PC-9 (cell line): ENCODE measurements around the gene JAML. TPM values are rescaled to one million over a fixed set of nuclear protein-coding genes. Genes with fewer than 3 reads are reported as not detected.

Experiments
- BruUV-seq: library from RNA; stranded (reverse); fragments of 400-500 nt; replicated peaks from 2 replicates; lab custom pipeline; 2021; lab: Mats Ljungman, UMichigan
- CTCF ChIA-PET: fragments of 300-600 bp; sonication (Branson Sonifier 250); formaldehyde crosslinking; loops from one replicate; lab custom pipeline; 2022; ENCODE audit warnings: antibody characterized with exemption; lab: Charles Lee
- POLR2A ChIA-PET: fragments of 300-600 bp; sonication (Branson Sonifier 250); formaldehyde crosslinking; loops from one replicate; lab custom pipeline; 2022; ENCODE audit warnings: antibody characterized with exemption; ENCODE audit not compliant: unreplicated experiment; lab: Charles Lee
- DNase-seq, 2 experiments: peaks; one replicate each; pipeline versions ENCODE4 v3.0.0 to v3.0.0-alpha.2; 2015 to 2022; ENCODE audit warnings: mixed read lengths in 1 of 2
- H2AFZ ChIP-seq: fragments of 200-600 bp; sonication (generic); 2 replicates; pipeline ENCODE4 v1.8.1; 2017; ENCODE audit warnings: antibody characterized with exemption
- H3F3A ChIP-seq: fragments of 200-600 bp; sonication (generic); 2 replicates; pipeline ENCODE4 v1.8.1; 2017; ENCODE audit warnings: antibody characterized with exemption, mild to moderate bottlenecking, low read depth; ENCODE audit not compliant: insufficient read depth
- H3K27ac ChIP-seq: fragments of 200-600 bp; sonication (generic); 2 replicates; pipeline ENCODE4 v1.6.1; 2016; ENCODE audit warnings: mixed run types
- H3K27me3 ChIP-seq: fragments of 200-600 bp; sonication (generic); 2 replicates; pipeline ENCODE4 v1.6.1; 2016; ENCODE audit warnings: low read depth, mixed run types; ENCODE audit not compliant: insufficient read depth
- H3K36me3 ChIP-seq: fragments of 200-600 bp; sonication (generic); 2 replicates; pipeline ENCODE4 v1.6.1; 2016; ENCODE audit warnings: low read depth, mixed run types
- H3K4me1 ChIP-seq: fragments of 200-600 bp; sonication (generic); replicated peaks from 2 replicates; pipeline ENCODE4 v1.6.1; 2016; ENCODE audit warnings: mixed run types; ENCODE audit not compliant: insufficient read depth
- H3K4me2 ChIP-seq: fragments of 200-600 bp; sonication (generic); 2 replicates; pipeline ENCODE4 v1.6.1; 2017; ENCODE audit warnings: mixed run types
- H3K4me3 ChIP-seq: fragments of 200-600 bp; sonication (generic); 2 replicates; pipeline ENCODE4 v1.6.1; 2016; ENCODE audit warnings: mixed run types
- H3K79me2 ChIP-seq: fragments of 200-600 bp; sonication (generic); 2 replicates; pipeline ENCODE4 v1.6.1; 2017; ENCODE audit warnings: low read depth, mixed run types
- H3K9me2 ChIP-seq: fragments of 200-600 bp; sonication (generic); 2 replicates; pipeline ENCODE4 v1.8.1; 2017; ENCODE audit warnings: mild to moderate bottlenecking; ENCODE audit not compliant: insufficient read depth
- H3K9me3 ChIP-seq: fragments of 200-600 bp; sonication (generic); 2 replicates; pipeline ENCODE4 v1.8.1; 2016; ENCODE audit warnings: low read depth; ENCODE audit not compliant: insufficient read depth
- H4K20me1 ChIP-seq: fragments of 200-600 bp; sonication (generic); 2 replicates; pipeline ENCODE4 v1.8.1; 2017; ENCODE audit not compliant: insufficient read depth
- CTCF ChIP-seq: fragments of 200-600 bp; sonication (generic); conservative IDR thresholded peaks from 2 replicates; pipeline ENCODE4 v1.6.1; 2017; ENCODE audit warnings: mixed run types, antibody characterized with exemption, mild to moderate bottlenecking, moderate library complexity
- EZH2 ChIP-seq: fragments of 200-600 bp; sonication (generic); IDR thresholded peaks from 2 replicates; pipeline ENCODE4 v1.8.0; 2017; ENCODE audit warnings: antibody characterized with exemption, low read depth
- intact Hi-C: fragments of 100-400 bp; cut with micrococcal nuclease; formaldehyde crosslinking; loops from one replicate; pipeline ENCODE4 v1.10.0; 2022; ENCODE audit not compliant: unreplicated experiment
- total RNA-seq: library from RNA; stranded (reverse); gene quantifications from 2 replicates; pipeline ENCODE4 v1.2.3, GENCODE V29; 2021

The JAML gene
- total RNA-seq, 1 experiment from 2014 or later: not detected

- Histone ChIP-seq H2AFZ (no peak overlapping the region), H3K79me2 (no peaks in the 10 kb centered on the region), H3K27me3 (peaks cover 73% of the 10 kb centered on the region), H3K4me2 (no peak overlapping the region), H4K20me1 (no peaks in the 10 kb centered on the region), H3K27ac (no peak overlapping the region), H3K4me1 (no peaks in the 10 kb centered on the region), H3K9me2 (no peaks in the 10 kb centered on the region), H3K36me3 (no peaks in the 10 kb centered on the region), H3K9me3 (no peaks in the 10 kb centered on the region), H3F3A (no peaks in the 10 kb centered on the region), H3K4me3 (no peak overlapping the region)
- POLR2A ChIA-PET: no interaction called here
- intact Hi-C loops: no loop called here
- CTCF ChIA-PET: no interaction called here
- TF ChIP-seq CTCF (no peak), EZH2 (no peak)
- no TSS peak for BruUV-seq
- no peak for DNase-seq
Measured at GRCh38 chr11:118164885-118165284, 59.9 kb downstream of the JAML start.

- Histone ChIP-seq H3K9me3 (no peaks in the 10 kb centered on the region), H3K36me3 (no peaks in the 10 kb centered on the region), H4K20me1 (no peaks in the 10 kb centered on the region), H2AFZ (no peak overlapping the region), H3K79me2 (no peaks in the 10 kb centered on the region), H3K27me3 (peaks cover 78% of the 10 kb centered on the region), H3K27ac (no peak overlapping the region), H3F3A (no peaks in the 10 kb centered on the region), H3K4me1 (no peaks in the 10 kb centered on the region), H3K9me2 (no peaks in the 10 kb centered on the region), H3K4me3 (no peak overlapping the region), H3K4me2 (no peak overlapping the region)
- no peak for DNase-seq
- no TSS peak for BruUV-seq
- POLR2A ChIA-PET: no interaction called here
- intact Hi-C loops: no loop called here
- TF ChIP-seq CTCF (no peak), EZH2 (no peak)
- CTCF ChIA-PET: no interaction called here
Measured at GRCh38 chr11:118163494-118163893, 61.3 kb downstream of the JAML start.

GRCh38 chr11:118162846-118163245 is 62.0 kb downstream of the JAML start:
- H3K9me2 ChIP-seq: no peaks in the 10 kb centered on the region
- H3K4me3 ChIP-seq: no peak overlapping the region
- TF ChIP-seq EZH2 (no peak), CTCF (no peak)
- no peaks in the 10 kb centered on the region for H3F3A ChIP-seq
- no peaks in the 10 kb centered on the region for H3K4me1 ChIP-seq
- no peaks in the 10 kb centered on the region for H3K79me2 ChIP-seq
- no peaks in the 10 kb centered on the region for H4K20me1 ChIP-seq
- POLR2A ChIA-PET: no interaction called here
- CTCF ChIA-PET: no interaction called here
- H3K27ac ChIP-seq: no peak overlapping the region
- intact Hi-C loops: no loop called here
- no peak overlapping the region for H3K4me2 ChIP-seq
- H3K36me3 ChIP-seq: no peaks in the 10 kb centered on the region
- H3K27me3 ChIP-seq: peaks cover 78% of the 10 kb centered on the region
- H2AFZ ChIP-seq: no peak overlapping the region
- no peak for DNase-seq
- H3K9me3 ChIP-seq: no peaks in the 10 kb centered on the region
- BruUV-seq: no TSS peak
